MM.1S (cell line): ENCODE results near the gene RNF208.
"Not testable (repeated sequence)": the region's sequence is repeated elsewhere in the genome, so short reads cannot be mapped to it uniquely, and the experiment has no call there.

Experiments used
- DNase-seq: peaks from one replicate; pipeline ENCODE4 v3.0.0-alpha.2; 2015
- H2AFZ ChIP-seq: fragments of 300-600 bp; sonication (generic); 2 replicates; pipeline ENCODE4 v1.6.0; 2016; ENCODE audit warnings: antibody characterized with exemption, low read length
- H3F3A ChIP-seq: fragments of 300-600 bp; sonication (generic); 2 replicates; pipeline ENCODE4 v1.6.1; 2016; ENCODE audit warnings: mild to moderate bottlenecking, antibody characterized with exemption, low read length, moderate library complexity, mixed read lengths; ENCODE audit not compliant: insufficient read depth
- H3K27ac ChIP-seq: fragments of 300-600 bp; sonication (generic); 2 replicates; pipeline ENCODE4 v1.5.1; 2016; ENCODE audit warnings: mild to moderate bottlenecking, low read length
- H3K27me3 ChIP-seq: fragments of 300-600 bp; sonication (generic); replicated peaks from 2 replicates; pipeline ENCODE4 v1.6.0; 2016; ENCODE audit warnings: low read length; ENCODE audit not compliant: insufficient read depth
- H3K36me3 ChIP-seq: fragments of 300-600 bp; sonication (generic); replicated peaks from 2 replicates; pipeline ENCODE4 v1.6.1; 2016; ENCODE audit warnings: mild to moderate bottlenecking, low read length, mixed read lengths; ENCODE audit not compliant: insufficient read depth
- H3K4me1 ChIP-seq: fragments of 300-600 bp; sonication (generic); 2 replicates; pipeline ENCODE4 v1.6.1; 2016; ENCODE audit warnings: low read length, mixed read lengths
- H3K4me2 ChIP-seq: fragments of 300-600 bp; sonication (generic); 2 replicates; pipeline ENCODE4 v1.6.0; 2016; ENCODE audit warnings: low read depth, low read length
- H3K4me3 ChIP-seq: fragments of 300-600 bp; sonication (generic); 2 replicates; pipeline ENCODE4 v1.5.1; 2016; ENCODE audit warnings: low read length, mixed read lengths
- H3K79me2 ChIP-seq: fragments of 300-600 bp; sonication (generic); 2 replicates; pipeline ENCODE4 v1.6.1; 2016; ENCODE audit warnings: mixed run types, low read length, mixed read lengths
- H3K9ac ChIP-seq: fragments of 300-600 bp; sonication (generic); 2 replicates; pipeline ENCODE4 v1.6.1; 2016; ENCODE audit warnings: low read length, mixed read lengths
- H3K9me2 ChIP-seq: fragments of 300-600 bp; sonication (generic); replicated peaks from 2 replicates; pipeline ENCODE4 v1.6.1; 2016; ENCODE audit warnings: mild to moderate bottlenecking, low read length, mixed read lengths; ENCODE audit not compliant: insufficient read depth
- H3K9me3 ChIP-seq: fragments of 300-600 bp; sonication (generic); replicated peaks from 2 replicates; pipeline ENCODE4 v1.6.1; 2016; ENCODE audit warnings: mild to moderate bottlenecking, low read length, mixed read lengths; ENCODE audit not compliant: insufficient read depth
- H4K20me1 ChIP-seq: fragments of 300-600 bp; sonication (generic); 2 replicates; pipeline ENCODE4 v1.6.1; 2016; ENCODE audit warnings: mild to moderate bottlenecking, low read length, moderate library complexity, mixed read lengths; ENCODE audit not compliant: insufficient read depth
- CTCF ChIP-seq: fragments of 300-600 bp; sonication (generic); IDR thresholded peaks from 2 replicates; pipeline ENCODE4 v1.5.1; 2016; ENCODE audit warnings: antibody characterized with exemption, low read length, mixed read lengths
- EZH2 ChIP-seq: fragments of 300-600 bp; sonication (generic); optimal IDR thresholded peaks from 2 replicates; pipeline ENCODE3; 2017; ENCODE audit warnings: low read depth, mild to moderate bottlenecking, antibody characterized with exemption, low read length, mixed read lengths
- EZH2phosphoT487 ChIP-seq: fragments of 300-600 bp; sonication (generic); IDR thresholded peaks from 2 replicates; pipeline ENCODE4 v1.6.1; 2018; ENCODE audit warnings: antibody characterized with exemption, low read length

RNF208 gene

GRCh38 chr9:137244486-137245449 lies 22.7 kb upstream of the RNF208 start:
- Histone ChIP-seq H3K79me2 (peaks cover 19% of the 10 kb centered on the region), H3K4me1 (peaks cover 10% of the 10 kb centered on the region; the same call in 1 of the 2 replicates), H3K9ac (no peak overlapping the region), H3K27me3 (no peaks in the 10 kb centered on the region), H3K9me3 (no peaks in the 10 kb centered on the region), H3K4me2 (no peak overlapping the region), H3K27ac (no peak overlapping the region), H4K20me1 (peaks cover 16% of the 10 kb centered on the region), H3K36me3 (no peaks in the 10 kb centered on the region; the same call in 1 of the 2 replicates), H3K4me3 (no peak overlapping the region), H3F3A (peaks cover 27% of the 10 kb centered on the region; the same call in 1 of the 2 replicates), H3K9me2 (no peaks in the 10 kb centered on the region), H2AFZ (no peak overlapping the region)
- no peak for DNase-seq
- TF ChIP-seq EZH2phosphoT487 (no peak), EZH2 (no peak), CTCF (no peak)

GRCh38 chr9:137243626-137244485 lies 21.8 kb upstream of the RNF208 start:
- H3K27ac ChIP-seq = no peak overlapping the region
- DNase-seq = no peak
- no peak overlapping the region for H2AFZ ChIP-seq
- no peak overlapping the region for H3K4me3 ChIP-seq
- peaks cover 28% of the 10 kb centered on the region; the same call in 1 of the 2 replicates for H3F3A ChIP-seq
- H3K4me1 ChIP-seq = peaks cover 10% of the 10 kb centered on the region; the same call in 1 of the 2 replicates
- H3K4me2 ChIP-seq = no peak overlapping the region
- peaks cover 27% of the 10 kb centered on the region for H3K79me2 ChIP-seq
- no peaks in the 10 kb centered on the region for H3K27me3 ChIP-seq
- peaks cover 16% of the 10 kb centered on the region for H4K20me1 ChIP-seq
- H3K9ac ChIP-seq = no peak overlapping the region
- H3K9me2 ChIP-seq = no peaks in the 10 kb centered on the region
- no peaks in the 10 kb centered on the region for H3K9me3 ChIP-seq
- TF ChIP-seq EZH2 = no peak
- TF ChIP-seq EZH2phosphoT487 = no peak
- no peak for TF ChIP-seq CTCF
- no peaks in the 10 kb centered on the region; the same call in 1 of the 2 replicates for H3K36me3 ChIP-seq

GRCh38 chr9:137243266-137243625 lies 21.2 kb upstream of the RNF208 start:
- H3K4me2 ChIP-seq, H3K36me3 ChIP-seq, H3K4me1 ChIP-seq, H3K4me3 ChIP-seq, H3K27ac ChIP-seq, H3K9me3 ChIP-seq, H3K27me3 ChIP-seq, H2AFZ ChIP-seq, H3K9me2 ChIP-seq, H3K9ac ChIP-seq, DNase-seq: not testable (repeated sequence)
- H3K79me2 ChIP-seq = peaks cover 31% of the 10 kb centered on the region
- peaks cover 28% of the 10 kb centered on the region; the same call in 1 of the 2 replicates for H3F3A ChIP-seq
- peaks cover 16% of the 10 kb centered on the region for H4K20me1 ChIP-seq
